Fibroblast of lung (primary cell): Measurements from ENCODE around the gene GRIK4. TPM values are rescaled to one million over a fixed set of nuclear protein-coding genes. Genes with fewer than 3 reads are reported as not detected.

Experiments
- DNase-seq, 2 donors: peaks; one replicate each; pipeline versions ENCODE4 v3.0.0 to v3.0.0-alpha.2; 2010; ENCODE audit warnings: low read depth in 2 of 2
- H2AFZ ChIP-seq: 2 replicates; pipeline ENCODE4 v1.5.1; 2012; ENCODE audit warnings: low read length, control low read depth, inconsistent platforms
- H3K27ac ChIP-seq: 2 replicates; pipeline ENCODE4 v1.5.1; 2011; ENCODE audit warnings: low read length, control low read depth; ENCODE audit not compliant: insufficient read depth
- H3K27me3 ChIP-seq: 2 replicates; pipeline ENCODE4 v1.5.1; 2011; ENCODE audit warnings: mild to moderate bottlenecking, low read length; ENCODE audit not compliant: control insufficient read depth, insufficient read depth
- H3K36me3 ChIP-seq: 2 replicates; pipeline ENCODE4 v1.5.1; 2011; ENCODE audit warnings: low read length; ENCODE audit not compliant: control insufficient read depth, insufficient read depth
- H3K4me1 ChIP-seq: 2 replicates; pipeline ENCODE4 v1.5.1; 2011; ENCODE audit warnings: low read length; ENCODE audit not compliant: control insufficient read depth, insufficient read depth; ENCODE audit errors: extremely low read depth
- H3K4me2 ChIP-seq: 2 replicates; pipeline ENCODE4 v1.5.1; 2011; ENCODE audit warnings: low read length, control low read depth; ENCODE audit not compliant: insufficient read depth; ENCODE audit errors: extremely low read depth
- H3K4me3 ChIP-seq, 4 experiments: fragments of 200-600 bp in 1 of 4; sonication (generic) in 1 of 4; replicated peaks in 1 of 4; 2 replicates each; pipeline ENCODE4 v1.5.1; 2011 to 2016; ENCODE audit warnings: low read length in 4 of 4, low read depth in 3 of 4, mild to moderate bottlenecking in 3 of 4, control low read depth in 2 of 4, inconsistent platforms in 1 of 4, mixed read lengths in 1 of 4; ENCODE audit not compliant: insufficient read depth in 1 of 4; ENCODE audit errors: control extremely low read depth in 1 of 4
- H3K79me2 ChIP-seq: 2 replicates; pipeline ENCODE4 v1.5.1; 2012; ENCODE audit warnings: mild to moderate bottlenecking, low read length, inconsistent platforms; ENCODE audit not compliant: control insufficient read depth, insufficient read depth
- H3K9ac ChIP-seq: 2 replicates; pipeline ENCODE4 v1.5.1; 2011; ENCODE audit warnings: mild to moderate bottlenecking, low read length, control low read depth; ENCODE audit not compliant: insufficient read depth
- H3K9me3 ChIP-seq: 2 replicates; pipeline ENCODE4 v1.5.1; 2012; ENCODE audit warnings: low read depth, low read length; ENCODE audit not compliant: control insufficient read depth, insufficient read depth
- H4K20me1 ChIP-seq: 2 replicates; pipeline ENCODE4 v1.5.1; 2011; ENCODE audit warnings: low read length; ENCODE audit not compliant: control insufficient read depth, insufficient read depth; ENCODE audit errors: extremely low read depth
- EZH2 ChIP-seq: IDR thresholded peaks from 2 replicates; pipeline ENCODE4 v1.5.1; 2012; ENCODE audit warnings: low read length, control low read depth, mild to moderate bottlenecking; ENCODE audit errors: missing control alignments
- polyA plus RNA-seq, 2 donors: library from polyadenylated mRNA; depleted of rRNA in 1 of 2; stranded (reverse) in 1 of 2; unstranded in 1 of 2; fragments of >200 nt; gene quantifications; 2 replicates each; pipeline ENCODE4 v1.2.1, GENCODE V29; 2011 to 2012; ENCODE audit warnings: missing spikeins in 1 of 2
- total RNA-seq: library from RNA; depleted of rRNA; stranded (reverse); fragments of >200 nt; gene quantifications from 2 replicates; pipeline ENCODE4 v1.2.1, GENCODE V29; 2014
- TF ChIP-seq, protein P1 (sequence below), 2 donors: IDR thresholded peaks in 1 of 2; conservative IDR thresholded peaks in 1 of 2; 1 replicate in 1 of 2; 2 replicates in 1 of 2; pipeline ENCODE4 v1.5.1; 2011 to 2012; ENCODE audit warnings: low read length in 2 of 2, control low read depth in 1 of 2, inconsistent platforms in 1 of 2, low read depth in 1 of 2, mild to moderate bottlenecking in 1 of 2

GRIK4 gene
- total and polyA plus RNA-seq, 2 donors (not counting 1 experiment from before 2014, with no cell fraction given), result 0.17 to 1.5 TPM

DNA sequence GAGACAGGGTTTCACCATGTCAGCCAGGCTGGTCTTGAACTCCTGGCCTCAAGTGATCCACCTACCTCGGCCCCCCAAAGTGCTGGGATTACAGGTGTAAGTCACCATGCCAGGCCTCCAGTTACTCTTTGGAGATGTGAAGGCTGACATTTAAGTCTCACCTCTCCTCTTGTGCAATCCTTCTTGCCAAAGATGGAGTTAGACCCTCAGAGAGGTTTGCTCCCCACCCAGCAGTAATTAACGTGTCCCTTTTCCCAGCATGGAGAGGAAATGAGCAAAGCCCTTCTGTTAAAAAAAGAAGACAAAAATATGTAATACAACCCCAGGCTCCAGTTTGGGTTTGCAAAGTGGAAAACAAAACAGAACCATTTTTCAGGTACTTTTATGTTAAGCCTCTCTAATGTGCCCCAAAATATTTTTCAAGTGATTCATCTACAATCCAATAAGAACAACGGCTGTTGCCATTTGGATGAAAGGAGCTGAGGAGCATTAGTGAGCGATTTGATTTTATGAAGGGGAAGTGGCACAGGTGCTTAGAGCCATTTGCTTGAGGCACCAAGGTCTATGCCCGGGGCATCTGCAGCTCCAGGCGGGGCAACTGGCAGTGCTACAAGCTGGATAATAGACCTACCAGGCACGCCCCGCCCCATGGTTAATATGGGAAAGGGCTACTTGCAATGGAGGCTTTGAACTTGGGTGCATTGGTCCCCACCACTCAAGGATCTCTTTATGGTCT lies 57.2 kb downstream of the GRIK4 start:
- no peak overlapping the region for H2AFZ ChIP-seq
- H3K4me1 ChIP-seq, result peaks cover 2% of the 10 kb centered on the region
- H3K36me3 ChIP-seq, result no peaks in the 10 kb centered on the region
- H3K27ac ChIP-seq, result no peak overlapping the region
- no peaks in the 10 kb centered on the region for H4K20me1 ChIP-seq
- no peak overlapping the region for H3K4me2 ChIP-seq
- no peak for TF ChIP-seq EZH2
- TF ChIP-seq, protein P1, sequence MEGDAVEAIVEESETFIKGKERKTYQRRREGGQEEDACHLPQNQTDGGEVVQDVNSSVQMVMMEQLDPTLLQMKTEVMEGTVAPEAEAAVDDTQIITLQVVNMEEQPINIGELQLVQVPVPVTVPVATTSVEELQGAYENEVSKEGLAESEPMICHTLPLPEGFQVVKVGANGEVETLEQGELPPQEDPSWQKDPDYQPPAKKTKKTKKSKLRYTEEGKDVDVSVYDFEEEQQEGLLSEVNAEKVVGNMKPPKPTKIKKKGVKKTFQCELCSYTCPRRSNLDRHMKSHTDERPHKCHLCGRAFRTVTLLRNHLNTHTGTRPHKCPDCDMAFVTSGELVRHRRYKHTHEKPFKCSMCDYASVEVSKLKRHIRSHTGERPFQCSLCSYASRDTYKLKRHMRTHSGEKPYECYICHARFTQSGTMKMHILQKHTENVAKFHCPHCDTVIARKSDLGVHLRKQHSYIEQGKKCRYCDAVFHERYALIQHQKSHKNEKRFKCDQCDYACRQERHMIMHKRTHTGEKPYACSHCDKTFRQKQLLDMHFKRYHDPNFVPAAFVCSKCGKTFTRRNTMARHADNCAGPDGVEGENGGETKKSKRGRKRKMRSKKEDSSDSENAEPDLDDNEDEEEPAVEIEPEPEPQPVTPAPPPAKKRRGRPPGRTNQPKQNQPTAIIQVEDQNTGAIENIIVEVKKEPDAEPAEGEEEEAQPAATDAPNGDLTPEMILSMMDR (conservative IDR thresholded peaks at IDR 0.05 in 1 of 2, IDR thresholded peaks at IDR 0.05 in 1 of 2; ENCODE audit: low read depth in 1 of 2, low read length in 2 of 2), result no peak
- H3K4me3 ChIP-seq, result no peak overlapping the region
- H3K79me2 ChIP-seq, result no peaks in the 10 kb centered on the region
- no peaks in the 10 kb centered on the region for H3K9me3 ChIP-seq
- no peak for DNase-seq
- no peaks in the 10 kb centered on the region for H3K27me3 ChIP-seq
- H3K9ac ChIP-seq, result no peak overlapping the region

GRCh38 chr11:120569861-120570260 lies 58.3 kb downstream of the GRIK4 start:
- no peaks in the 10 kb centered on the region for H3K79me2 ChIP-seq
- H2AFZ ChIP-seq, result no peak overlapping the region
- no peak overlapping the region for H3K27ac ChIP-seq
- TF ChIP-seq EZH2, result no peak
- TF ChIP-seq, protein P1 (conservative IDR thresholded peaks at IDR 0.05 in 1 of 2, IDR thresholded peaks at IDR 0.05 in 1 of 2; ENCODE audit: low read depth in 1 of 2, low read length in 2 of 2), result no peak
- no peaks in the 10 kb centered on the region for H3K9me3 ChIP-seq
- no peak for DNase-seq
- H3K27me3 ChIP-seq, result peaks cover 3% of the 10 kb centered on the region
- H3K4me2 ChIP-seq, result no peak overlapping the region
- no peaks in the 10 kb centered on the region for H3K36me3 ChIP-seq
- H4K20me1 ChIP-seq, result no peaks in the 10 kb centered on the region
- H3K4me1 ChIP-seq, result peaks cover 2% of the 10 kb centered on the region
- H3K4me3 ChIP-seq, result no peak overlapping the region
- no peak overlapping the region for H3K9ac ChIP-seq

DNA sequence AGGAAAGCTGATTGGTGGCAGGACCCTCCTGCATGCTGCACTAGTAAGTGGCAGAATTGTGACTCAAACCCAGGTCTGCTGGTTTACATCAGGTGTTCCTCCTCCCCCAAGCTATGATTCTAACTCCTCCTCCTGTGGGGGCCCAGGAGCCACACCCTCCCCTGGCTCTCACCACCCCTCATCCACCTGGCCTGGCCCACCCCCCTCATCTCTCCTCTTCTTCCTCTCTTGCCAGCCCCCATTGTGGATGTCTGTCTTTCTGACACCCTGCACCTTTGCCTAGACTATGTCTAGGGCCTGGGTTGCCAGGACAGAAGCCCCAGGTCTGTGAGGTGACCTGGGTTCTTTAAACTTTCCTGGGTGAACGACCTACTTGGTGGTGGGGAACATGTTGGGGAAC lies 59.9 kb downstream of the GRIK4 start:
- no peak for DNase-seq
- no peak overlapping the region for H2AFZ ChIP-seq
- no peak overlapping the region for H3K4me3 ChIP-seq
- H3K9me3 ChIP-seq, result no peaks in the 10 kb centered on the region
- H3K4me1 ChIP-seq, result no peaks in the 10 kb centered on the region
- H3K27ac ChIP-seq, result no peak overlapping the region
- H3K36me3 ChIP-seq, result no peaks in the 10 kb centered on the region
- H3K27me3 ChIP-seq, result peaks cover 3% of the 10 kb centered on the region
- H3K79me2 ChIP-seq, result no peaks in the 10 kb centered on the region
- no peaks in the 10 kb centered on the region for H4K20me1 ChIP-seq
- H3K9ac ChIP-seq, result no peak overlapping the region
- TF ChIP-seq EZH2, result no peak
- TF ChIP-seq, protein P1 (conservative IDR thresholded peaks at IDR 0.05 in 1 of 2, IDR thresholded peaks at IDR 0.05 in 1 of 2; ENCODE audit: low read depth in 1 of 2, low read length in 2 of 2), result no peak
- H3K4me2 ChIP-seq, result no peak overlapping the region
